Measurements from ENCODE around the gene MCRIP1. TPM values are rescaled to one million over a fixed set of nuclear protein-coding genes. Genes with fewer than 3 reads are reported as not detected.
A peak's percentile ranks its signal among the peaks of the same experiment; 100 is the strongest.

Gene MCRIP1
- total and polyA plus RNA-seq, 2 of the 13 experiments (the other 11 are each of a cell fraction or from before 2014, with no cell fraction given) = 79.7 to 84.9 TPM

- TF ChIP-seq ZBTB33 (CRISPR knock-in tag; IDR thresholded peaks at IDR 0.05) (peak; percentile 90), ZNF607 (CRISPR knock-in tag; IDR thresholded peaks at IDR 0.05; ENCODE audit: borderline replicate concordance) (no peak), DPF2 (CRISPR knock-in tag; IDR thresholded peaks at IDR 0.05; ENCODE audit: borderline replicate concordance, low read depth) (no peak), FLYWCH1 (CRISPR knock-in tag; IDR thresholded peaks at IDR 0.05) (no peak), RERE (CRISPR knock-in tag; IDR thresholded peaks at IDR 0.05; ENCODE audit: low read depth) (0 out of 2 replicates have a peak, but pooled peaks have one; percentile 57), ZNF256 (CRISPR knock-in tag; conservative IDR thresholded peaks at IDR 0.05) (peak; percentile 91; the same call in 1 of the 2 replicates), ZNF180 (CRISPR knock-in tag; IDR thresholded peaks at IDR 0.05; ENCODE audit: borderline replicate concordance, low read depth) (no peak), PREB (CRISPR knock-in tag; IDR thresholded peaks at IDR 0.05) (no peak), ZZZ3 (CRISPR knock-in tag; IDR thresholded peaks at IDR 0.05; ENCODE audit: borderline replicate concordance) (no peak), ZNF790 (CRISPR knock-in tag; IDR thresholded peaks at IDR 0.05; ENCODE audit: borderline replicate concordance) (peak; percentile 76; the same call in 1 of the 2 replicates), ZNF274 (CRISPR knock-in tag; IDR thresholded peaks at IDR 0.05) (no peak; the same call in 1 of the 2 replicates), TGIF2 (CRISPR knock-in tag; IDR thresholded peaks at IDR 0.05) (0 out of 2 replicates have a peak, but pooled peaks have one; percentile 17), ZNF17 (CRISPR knock-in tag; IDR thresholded peaks at IDR 0.05) (no peak), ZNF264 (CRISPR knock-in tag; IDR thresholded peaks at IDR 0.05) (no peak), DNMT3B (CRISPR knock-in tag; conservative IDR thresholded peaks at IDR 0.05) (0 out of 2 replicates have a peak, but pooled peaks have one; percentile 38), RAD51 (IDR thresholded peaks at IDR 0.05; ENCODE audit: borderline replicate concordance) (no peak), PBX3 (CRISPR knock-in tag; IDR thresholded peaks at IDR 0.05; ENCODE audit: borderline replicate concordance) (no peak)
Observed at GRCh38 chr17:81867170-81867990, 34.3 kb upstream of the MCRIP1 start (continued).
